Omental fat pad (tissue), 4 donors: Measurements from ENCODE around the gene MBD3L3. TPM values are rescaled to one million over a fixed set of nuclear protein-coding genes. Genes with fewer than 3 reads are reported as not detected.

Experiments used
- ATAC-seq: fragments of 150-250 bp; one replicate; pipeline ENCODE4 v1.9.1; 2016; ENCODE audit warnings: mild to moderate bottlenecking, moderate library complexity; ENCODE audit not compliant: low FRiP score
- DNase-seq: peaks from one replicate; pipeline ENCODE4 v3.0.0-alpha.2; 2019; ENCODE audit warnings: low spot score
- total RNA-seq, 4 donors: library from RNA; depleted of rRNA; stranded (reverse); fragments of >200 nt; gene quantifications; one replicate each; pipeline ENCODE4 v1.1.0, GENCODE V29; 2016
- TF ChIP-seq, protein P1 (sequence below), 3 donors: fragments of 450-650 bp; IDR thresholded peaks; one replicate each; pipeline ENCODE4 v1.5.1; 2016 to 2017; ENCODE audit warnings: antibody characterized with exemption in 3 of 3, mild to moderate bottlenecking in 3 of 3, moderate library complexity in 2 of 3

The MBD3L3 gene
- total RNA-seq, 4 donors from 2014 or later = not detected

DNA sequence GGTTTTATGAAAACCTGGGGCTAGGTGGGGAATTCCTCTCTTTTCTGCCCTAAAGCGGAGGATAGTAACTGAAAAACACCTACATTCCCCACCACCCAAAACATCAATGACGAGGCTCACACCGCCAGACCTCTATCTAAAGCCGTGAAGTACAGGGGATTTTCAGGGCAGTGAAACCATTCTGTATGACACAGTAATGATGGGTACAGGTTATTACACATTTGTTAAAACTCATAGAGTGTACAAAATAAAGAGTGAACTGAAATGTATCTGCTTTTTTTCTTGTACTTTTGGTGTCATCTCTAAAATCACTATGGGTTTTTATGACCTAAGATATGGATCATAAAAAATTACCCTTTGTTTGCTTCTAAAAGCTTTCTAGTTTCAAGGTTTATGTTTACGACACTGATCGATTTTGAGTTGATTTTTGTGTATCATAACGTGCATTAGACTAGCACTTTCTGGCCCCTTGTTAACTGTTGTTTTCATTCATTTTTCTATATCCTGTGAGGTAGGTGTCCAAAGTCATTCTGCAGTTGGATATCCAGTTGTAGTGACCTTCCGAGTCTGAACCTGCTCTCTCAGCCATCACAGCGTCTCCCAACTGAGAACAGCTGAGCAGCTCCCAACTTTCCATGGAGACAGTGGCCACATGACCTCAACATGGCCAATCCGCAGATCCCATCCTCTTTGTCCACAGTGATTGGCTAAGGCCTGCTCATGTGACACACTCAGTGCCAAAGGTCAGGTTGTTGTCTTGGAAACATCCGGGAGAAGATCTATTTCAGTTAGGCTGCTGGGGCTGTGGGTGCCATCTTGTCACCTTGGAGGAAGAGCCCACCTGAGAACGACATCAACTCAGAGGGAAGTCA lies 47.5 kb downstream of the MBD3L3 start:
- TF ChIP-seq, protein P1, sequence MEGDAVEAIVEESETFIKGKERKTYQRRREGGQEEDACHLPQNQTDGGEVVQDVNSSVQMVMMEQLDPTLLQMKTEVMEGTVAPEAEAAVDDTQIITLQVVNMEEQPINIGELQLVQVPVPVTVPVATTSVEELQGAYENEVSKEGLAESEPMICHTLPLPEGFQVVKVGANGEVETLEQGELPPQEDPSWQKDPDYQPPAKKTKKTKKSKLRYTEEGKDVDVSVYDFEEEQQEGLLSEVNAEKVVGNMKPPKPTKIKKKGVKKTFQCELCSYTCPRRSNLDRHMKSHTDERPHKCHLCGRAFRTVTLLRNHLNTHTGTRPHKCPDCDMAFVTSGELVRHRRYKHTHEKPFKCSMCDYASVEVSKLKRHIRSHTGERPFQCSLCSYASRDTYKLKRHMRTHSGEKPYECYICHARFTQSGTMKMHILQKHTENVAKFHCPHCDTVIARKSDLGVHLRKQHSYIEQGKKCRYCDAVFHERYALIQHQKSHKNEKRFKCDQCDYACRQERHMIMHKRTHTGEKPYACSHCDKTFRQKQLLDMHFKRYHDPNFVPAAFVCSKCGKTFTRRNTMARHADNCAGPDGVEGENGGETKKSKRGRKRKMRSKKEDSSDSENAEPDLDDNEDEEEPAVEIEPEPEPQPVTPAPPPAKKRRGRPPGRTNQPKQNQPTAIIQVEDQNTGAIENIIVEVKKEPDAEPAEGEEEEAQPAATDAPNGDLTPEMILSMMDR (IDR thresholded peaks at IDR 0.05) = no peak
- no peak for ATAC-seq
- DNase-seq = no peak

DNA sequence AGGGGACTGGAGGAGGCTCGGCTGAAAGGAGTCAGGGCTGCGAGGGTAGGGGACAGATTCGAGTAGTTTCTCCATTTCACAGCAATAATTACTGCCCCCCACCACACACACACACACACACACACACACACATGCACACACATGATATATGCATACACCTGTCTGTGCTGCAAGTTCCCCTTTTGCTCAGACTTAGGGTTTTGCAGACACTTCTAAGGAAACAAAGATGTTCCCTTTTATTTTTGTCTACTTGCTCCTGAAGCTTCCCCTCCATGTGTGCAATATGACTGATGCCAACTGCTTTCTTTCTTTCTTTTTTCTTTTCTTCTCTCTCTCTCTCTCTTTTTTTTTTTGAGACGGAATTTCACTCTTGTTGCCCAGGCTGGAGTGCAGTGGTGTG lies 50.6 kb downstream of the MBD3L3 start:
- ATAC-seq = no peak
- no peak for DNase-seq
- TF ChIP-seq, protein P1 (IDR thresholded peaks at IDR 0.05) = no peak

Other genes starting within 250 kb of the MBD3L3 start
- gene ADGRE1, start 171.1 kb downstream of the MBD3L3 start, total RNA-seq = 1 to 10 TPM in 1 of 4 donors, under 1 TPM in 2, not detected in 1; 0.24 to 3.9 (median 0.37) TPM
- not detected for gene MBD3L2B, start 37.2 kb downstream of the MBD3L3 start, total RNA-seq
- gene MBD3L5, start 28.1 kb downstream of the MBD3L3 start, total RNA-seq = not detected
- gene MBD3L4, start 18.5 kb downstream of the MBD3L3 start, total RNA-seq = not detected
- gene MBD3L2, start 9.4 kb downstream of the MBD3L3 start, total RNA-seq = not detected
- gene ZNF557, start 11.0 kb upstream of the MBD3L3 start, total RNA-seq = 10 to 100 TPM in 1 of 4 donors, 1 to 10 TPM in 3; 5.7 to 12.6 (median 8.4) TPM
- gene INSR, start 235.7 kb upstream of the MBD3L3 start, total RNA-seq = 100 to 1,000 TPM in 1 of 4 donors, 10 to 100 TPM in 3; 67.1 to 120 (median 80.2) TPM